ENCODE results near the gene ADGRA1. TPM values are rescaled to one million over a fixed set of nuclear protein-coding genes. Genes with fewer than 3 reads are reported as not detected.

ADGRA1 gene
- polyA plus RNA-seq, 2 of the 4 experiments (the other 2 are of a cell fraction), result not detected

DNA sequence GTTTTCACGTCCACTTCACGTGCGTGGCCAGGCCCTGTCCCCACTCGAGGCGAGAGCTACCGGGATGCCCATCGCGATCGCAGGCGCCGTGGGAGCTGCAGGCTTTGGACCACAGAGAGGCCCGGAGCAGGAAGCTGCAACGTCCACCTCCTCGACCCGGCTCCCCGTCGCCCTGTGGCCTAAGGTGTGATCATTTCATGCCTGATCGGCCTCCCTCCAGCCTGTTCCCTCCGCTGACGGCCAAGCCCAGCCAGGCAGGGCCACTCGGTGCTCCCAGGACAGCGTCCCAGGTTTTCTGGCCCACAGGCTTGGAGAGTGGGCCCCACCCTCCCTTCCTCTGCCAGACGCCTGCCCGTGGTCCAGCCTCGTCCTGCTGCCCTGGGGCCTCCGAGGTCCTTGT lies 91.9 kb downstream of the ADGRA1 start:
- CTCF ChIA-PET, result interaction anchor here (1.2 kb wide), 1 partner anchor 19 kb away, joined by 3 read pairs; no protein-coding TSS in a partner anchor
- TF ChIP-seq, protein P1, sequence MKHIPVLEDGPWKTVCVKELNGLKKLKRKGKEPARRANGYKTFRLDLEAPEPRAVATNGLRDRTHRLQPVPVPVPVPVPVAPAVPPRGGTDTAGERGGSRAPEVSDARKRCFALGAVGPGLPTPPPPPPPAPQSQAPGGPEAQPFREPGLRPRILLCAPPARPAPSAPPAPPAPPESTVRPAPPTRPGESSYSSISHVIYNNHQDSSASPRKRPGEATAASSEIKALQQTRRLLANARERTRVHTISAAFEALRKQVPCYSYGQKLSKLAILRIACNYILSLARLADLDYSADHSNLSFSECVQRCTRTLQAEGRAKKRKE (CRISPR knock-in tag; IDR thresholded peaks at IDR 0.05; ENCODE audit: low read depth), result no peak
- TF ChIP-seq NR3C1 (IDR thresholded peaks at IDR 0.05), result no peak
- TF ChIP-seq KDM5A (IDR thresholded peaks at IDR 0.05), result no peak
- no peak for TF ChIP-seq MYC (IDR thresholded peaks at IDR 0.05; ENCODE audit: borderline replicate concordance, low read length)
- no peak for TF ChIP-seq NPAS2 (CRISPR knock-in tag; IDR thresholded peaks at IDR 0.05; ENCODE audit: borderline replicate concordance)
- TF ChIP-seq CBX8 (IDR thresholded peaks at IDR 0.05), result no peak
- TF ChIP-seq, protein P2, sequence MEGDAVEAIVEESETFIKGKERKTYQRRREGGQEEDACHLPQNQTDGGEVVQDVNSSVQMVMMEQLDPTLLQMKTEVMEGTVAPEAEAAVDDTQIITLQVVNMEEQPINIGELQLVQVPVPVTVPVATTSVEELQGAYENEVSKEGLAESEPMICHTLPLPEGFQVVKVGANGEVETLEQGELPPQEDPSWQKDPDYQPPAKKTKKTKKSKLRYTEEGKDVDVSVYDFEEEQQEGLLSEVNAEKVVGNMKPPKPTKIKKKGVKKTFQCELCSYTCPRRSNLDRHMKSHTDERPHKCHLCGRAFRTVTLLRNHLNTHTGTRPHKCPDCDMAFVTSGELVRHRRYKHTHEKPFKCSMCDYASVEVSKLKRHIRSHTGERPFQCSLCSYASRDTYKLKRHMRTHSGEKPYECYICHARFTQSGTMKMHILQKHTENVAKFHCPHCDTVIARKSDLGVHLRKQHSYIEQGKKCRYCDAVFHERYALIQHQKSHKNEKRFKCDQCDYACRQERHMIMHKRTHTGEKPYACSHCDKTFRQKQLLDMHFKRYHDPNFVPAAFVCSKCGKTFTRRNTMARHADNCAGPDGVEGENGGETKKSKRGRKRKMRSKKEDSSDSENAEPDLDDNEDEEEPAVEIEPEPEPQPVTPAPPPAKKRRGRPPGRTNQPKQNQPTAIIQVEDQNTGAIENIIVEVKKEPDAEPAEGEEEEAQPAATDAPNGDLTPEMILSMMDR (IDR thresholded peaks at IDR 0.05), result no peak
- TF ChIP-seq, protein P3, sequence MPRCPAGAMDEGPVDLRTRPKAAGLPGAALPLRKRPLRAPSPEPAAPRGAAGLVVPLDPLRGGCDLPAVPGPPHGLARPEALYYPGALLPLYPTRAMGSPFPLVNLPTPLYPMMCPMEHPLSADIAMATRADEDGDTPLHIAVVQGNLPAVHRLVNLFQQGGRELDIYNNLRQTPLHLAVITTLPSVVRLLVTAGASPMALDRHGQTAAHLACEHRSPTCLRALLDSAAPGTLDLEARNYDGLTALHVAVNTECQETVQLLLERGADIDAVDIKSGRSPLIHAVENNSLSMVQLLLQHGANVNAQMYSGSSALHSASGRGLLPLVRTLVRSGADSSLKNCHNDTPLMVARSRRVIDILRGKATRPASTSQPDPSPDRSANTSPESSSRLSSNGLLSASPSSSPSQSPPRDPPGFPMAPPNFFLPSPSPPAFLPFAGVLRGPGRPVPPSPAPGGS (IDR thresholded peaks at IDR 0.05), result no peak
- TF ChIP-seq MAZ (IDR thresholded peaks at IDR 0.05; ENCODE audit: borderline replicate concordance, low read depth, low read length), result no peak
- no peak for TF ChIP-seq SMC3 (IDR thresholded peaks at IDR 0.05)
- no peak for TF ChIP-seq BHLHE40 (IDR thresholded peaks at IDR 0.05; ENCODE audit: low read depth, low read length)
- TF ChIP-seq ESRRA (IDR thresholded peaks at IDR 0.05; ENCODE audit: borderline replicate concordance, low read length), result no peak
- no peak for TF ChIP-seq PHF8 (IDR thresholded peaks at IDR 0.05; ENCODE audit: borderline replicate concordance, low read depth)
- TF ChIP-seq POLR2AphosphoS2 (conservative IDR thresholded peaks at IDR 0.05; ENCODE audit: low read length), result no peak
- TF ChIP-seq HOXB13 (CRISPR knock-in tag; IDR thresholded peaks at IDR 0.05; ENCODE audit: low read depth), result no peak
- TF ChIP-seq, protein P4, sequence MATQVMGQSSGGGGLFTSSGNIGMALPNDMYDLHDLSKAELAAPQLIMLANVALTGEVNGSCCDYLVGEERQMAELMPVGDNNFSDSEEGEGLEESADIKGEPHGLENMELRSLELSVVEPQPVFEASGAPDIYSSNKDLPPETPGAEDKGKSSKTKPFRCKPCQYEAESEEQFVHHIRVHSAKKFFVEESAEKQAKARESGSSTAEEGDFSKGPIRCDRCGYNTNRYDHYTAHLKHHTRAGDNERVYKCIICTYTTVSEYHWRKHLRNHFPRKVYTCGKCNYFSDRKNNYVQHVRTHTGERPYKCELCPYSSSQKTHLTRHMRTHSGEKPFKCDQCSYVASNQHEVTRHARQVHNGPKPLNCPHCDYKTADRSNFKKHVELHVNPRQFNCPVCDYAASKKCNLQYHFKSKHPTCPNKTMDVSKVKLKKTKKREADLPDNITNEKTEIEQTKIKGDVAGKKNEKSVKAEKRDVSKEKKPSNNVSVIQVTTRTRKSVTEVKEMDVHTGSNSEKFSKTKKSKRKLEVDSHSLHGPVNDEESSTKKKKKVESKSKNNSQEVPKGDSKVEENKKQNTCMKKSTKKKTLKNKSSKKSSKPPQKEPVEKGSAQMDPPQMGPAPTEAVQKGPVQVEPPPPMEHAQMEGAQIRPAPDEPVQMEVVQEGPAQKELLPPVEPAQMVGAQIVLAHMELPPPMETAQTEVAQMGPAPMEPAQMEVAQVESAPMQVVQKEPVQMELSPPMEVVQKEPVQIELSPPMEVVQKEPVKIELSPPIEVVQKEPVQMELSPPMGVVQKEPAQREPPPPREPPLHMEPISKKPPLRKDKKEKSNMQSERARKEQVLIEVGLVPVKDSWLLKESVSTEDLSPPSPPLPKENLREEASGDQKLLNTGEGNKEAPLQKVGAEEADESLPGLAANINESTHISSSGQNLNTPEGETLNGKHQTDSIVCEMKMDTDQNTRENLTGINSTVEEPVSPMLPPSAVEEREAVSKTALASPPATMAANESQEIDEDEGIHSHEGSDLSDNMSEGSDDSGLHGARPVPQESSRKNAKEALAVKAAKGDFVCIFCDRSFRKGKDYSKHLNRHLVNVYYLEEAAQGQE (IDR thresholded peaks at IDR 0.05), result no peak
- TF ChIP-seq RAD21 (conservative IDR thresholded peaks at IDR 0.05 in 1 of 2, IDR thresholded peaks at IDR 0.05 in 1 of 2), result no peak
- no peak for TF ChIP-seq HOXA7 (CRISPR knock-in tag; IDR thresholded peaks at IDR 0.05)
- 0 out of 3 replicates have a peak, but pooled peaks cover 6% of the 10 kb centered on the region for H3K9me3 ChIP-seq

More for the DNA sequence above, 91.9 kb downstream of the ADGRA1 start:
- Histone ChIP-seq H3K27ac (no peak overlapping the region), H3K4me3 (no peak overlapping the region), H3K4me1 (no peaks in the 10 kb centered on the region), H3K4me2 (no peak overlapping the region)
- FAIRE-seq (no peak), DNase-seq (ENCODE audit: low read depth in 1 of 2, low spot score in 1 of 2) (no peak), ATAC-seq (no peak)
- 75% methylated on average over 24 of the region's 26 CpGs for WGBS (ENCODE audit: missing lambda C conversion rate)
- POLR2A ChIA-PET, result no interaction called here
